WI38 (cell line): Measurements from ENCODE around the gene VRK1.

Experiments used
- H3K4me3 ChIP-seq: 2 replicates; pipeline ENCODE4 v1.5.1; 2011; ENCODE audit warnings: low read depth, mild to moderate bottlenecking, control low read depth, low read length
- CTCF ChIP-seq: IDR thresholded peaks from 2 replicates; pipeline ENCODE4 v1.5.1; 2012; ENCODE audit warnings: low read depth, mild to moderate bottlenecking, control low read depth, low read length

Gene VRK1

GRCh38 chr14:96926001-96926400 lies 128.8 kb downstream of the VRK1 start:
- no peak overlapping the region for H3K4me3 ChIP-seq
- no peak for TF ChIP-seq CTCF

GRCh38 chr14:96928779-96929380 lies 131.7 kb downstream of the VRK1 start:
- no peak overlapping the region for H3K4me3 ChIP-seq
- TF ChIP-seq CTCF: no peak

GRCh38 chr14:96929950-96930349 lies 132.8 kb downstream of the VRK1 start:
- H3K4me3 ChIP-seq: no peak overlapping the region
- no peak for TF ChIP-seq CTCF

- TF ChIP-seq CTCF: no peak
- H3K4me3 ChIP-seq: no peak overlapping the region
Observed at GRCh38 chr14:96930526-96930925, 133.3 kb downstream of the VRK1 start.
